ENCODE data around the gene PTPRJ. TPM values are rescaled to one million over a fixed set of nuclear protein-coding genes. Genes with fewer than 3 reads are reported as not detected.
A peak's percentile ranks its signal among the peaks of the same experiment; 100 is the strongest.
"Not testable (repeated sequence)": the region's sequence is repeated elsewhere in the genome, so short reads cannot be mapped to it uniquely, and the experiment has no call there.

PTPRJ gene
- total RNA-seq = 10 to 100 TPM; 23.6 to 26.5 TPM

GRCh38 chr11:47980088-47980906 is at the start of gene PTPRJ:
Gene PTPRJ (plus strand): TSS chr11:47980559. CDS start chr11:47980913, 354 bp downstream.
- ATAC-seq (peak; percentile 63 to 64), DNase-seq (ENCODE audit: low spot score in 2 of 2) (peak; percentile 61 to 66)
- H3K27ac Mint-ChIP-seq = peak within 1 kb of the TSS in 1 of 2 donors; percentile 85
- H3K9me3 Mint-ChIP-seq = no peaks in the 10 kb centered on the region
- no peaks in the 10 kb centered on the region for H3K36me3 Mint-ChIP-seq

- ATAC-seq (peak; percentile 83 to 94), DNase-seq (ENCODE audit: low spot score in 2 of 2) (no peak)
- no peaks in the 10 kb centered on the region for H3K9me3 Mint-ChIP-seq
- H3K36me3 Mint-ChIP-seq = no peaks in the 10 kb centered on the region
- no peak overlapping the region for H3K27ac Mint-ChIP-seq
These were observed 47.8 kb upstream of the PTPRJ start for GRCh38 chr11:47932544-47932943.

- not testable (repeated sequence) for H3K27ac Mint-ChIP-seq; H3K36me3 Mint-ChIP-seq; ATAC-seq; H3K9me3 Mint-ChIP-seq; DNase-seq (ENCODE audit: low spot score in 2 of 2)
These were observed 46.6 kb upstream of the PTPRJ start for GRCh38 chr11:47933797-47934196.

GRCh38 chr11:47938791-47939560 is 41.4 kb upstream of the PTPRJ start:
- no peak for ATAC-seq
- no peak for DNase-seq (ENCODE audit: low spot score in 2 of 2)
- Mint-ChIP-seq H3K9me3 (no peaks in the 10 kb centered on the region), H3K27ac (no peak overlapping the region), H3K36me3 (no peaks in the 10 kb centered on the region)

GRCh38 chr11:47940904-47941649 is 39.3 kb upstream of the PTPRJ start:
- Mint-ChIP-seq H3K27ac (no peak overlapping the region), H3K9me3 (no peaks in the 10 kb centered on the region), H3K36me3 (no peaks in the 10 kb centered on the region)
- ATAC-seq (no peak), DNase-seq (ENCODE audit: low spot score in 2 of 2) (no peak)

GRCh38 chr11:47941907-47942558 is 38.3 kb upstream of the PTPRJ start:
- DNase-seq (ENCODE audit: low spot score in 2 of 2) = no peak
- no peaks in the 10 kb centered on the region for H3K36me3 Mint-ChIP-seq
- H3K27ac Mint-ChIP-seq = peak overlapping the region in 1 of 2 donors; percentile 15
- ATAC-seq = no peak
- no peaks in the 10 kb centered on the region for H3K9me3 Mint-ChIP-seq

- H3K36me3 Mint-ChIP-seq = no peaks in the 10 kb centered on the region
- no peak for DNase-seq (ENCODE audit: low spot score in 2 of 2)
- H3K9me3 Mint-ChIP-seq = no peaks in the 10 kb centered on the region
- no peak for ATAC-seq
- no peak overlapping the region for H3K27ac Mint-ChIP-seq
These were observed 36.4 kb upstream of the PTPRJ start for GRCh38 chr11:47943721-47944586.

- Mint-ChIP-seq H3K9me3 (no peaks in the 10 kb centered on the region), H3K27ac (no peak overlapping the region), H3K36me3 (no peaks in the 10 kb centered on the region)
- DNase-seq (ENCODE audit: low spot score in 2 of 2) (no peak), ATAC-seq (no peak)
These were observed 35.7 kb upstream of the PTPRJ start for GRCh38 chr11:47944632-47945031.

- DNase-seq (ENCODE audit: low spot score in 2 of 2) (no peak), ATAC-seq (peak; percentile 55 to 83)
- Mint-ChIP-seq H3K9me3 (no peaks in the 10 kb centered on the region), H3K36me3 (no peaks in the 10 kb centered on the region), H3K27ac (no peak overlapping the region)
These were observed 33.4 kb upstream of the PTPRJ start for GRCh38 chr11:47946682-47947559.

GRCh38 chr11:47948137-47948536 is 32.2 kb upstream of the PTPRJ start:
- no peak for DNase-seq (ENCODE audit: low spot score in 2 of 2)
- no peak overlapping the region for H3K27ac Mint-ChIP-seq

GRCh38 chr11:47949001-47949675 is 31.2 kb upstream of the PTPRJ start:
- H3K27ac Mint-ChIP-seq; DNase-seq (ENCODE audit: low spot score in 2 of 2); ATAC-seq; H3K36me3 Mint-ChIP-seq; H3K9me3 Mint-ChIP-seq: not testable (repeated sequence)

More at GRCh38 chr11:47948137-47948536, 32.2 kb upstream of the PTPRJ start:
- Mint-ChIP-seq H3K36me3 (no peaks in the 10 kb centered on the region), H3K9me3 (no peaks in the 10 kb centered on the region)
- no peak for ATAC-seq

GRCh38 chr11:47950396-47950795 is 30.0 kb upstream of the PTPRJ start:
- no peaks in the 10 kb centered on the region for H3K9me3 Mint-ChIP-seq
- H3K27ac Mint-ChIP-seq = peak overlapping the region in 1 of 2 donors; percentile 50
- peak; percentile 70 to 87 for ATAC-seq
- H3K36me3 Mint-ChIP-seq = no peaks in the 10 kb centered on the region
- peak in 1 of 2 donors; percentile 14 for DNase-seq (ENCODE audit: low spot score in 2 of 2)

GRCh38 chr11:47951504-47951903 is 28.9 kb upstream of the PTPRJ start:
- not testable (repeated sequence) for H3K27ac Mint-ChIP-seq; H3K9me3 Mint-ChIP-seq; DNase-seq (ENCODE audit: low spot score in 2 of 2); ATAC-seq; H3K36me3 Mint-ChIP-seq

- Mint-ChIP-seq H3K27ac (no peak overlapping the region), H3K9me3 (no peaks in the 10 kb centered on the region), H3K36me3 (no peaks in the 10 kb centered on the region)
- ATAC-seq (no peak), DNase-seq (ENCODE audit: low spot score in 2 of 2) (no peak)
These were observed 25.2 kb upstream of the PTPRJ start for GRCh38 chr11:47955061-47955755.
